ENCODE measurements around the gene ZBTB32. TPM values are rescaled to one million over a fixed set of nuclear protein-coding genes. Genes with fewer than 3 reads are reported as not detected.

ZBTB32 gene
- total RNA-seq, 1 donor from 2014 or later = not detected

- H3K36me3 Mint-ChIP-seq (ENCODE audit: low read depth, unreplicated experiment) = peaks cover 19% of the 10 kb centered on the region
Measured at GRCh38 chr19:35729021-35729420, 24.7 kb downstream of the ZBTB32 start.

GRCh38 chr19:35729763-35730162 is 25.4 kb downstream of the ZBTB32 start:
- no peak overlapping the region for H3K27ac ChIP-seq (ENCODE audit: low read depth, low read length)
- no peak overlapping the region for H3K4me2 ChIP-seq (ENCODE audit: low read length)
- FAIRE-seq = no peak
- no peaks in the 10 kb centered on the region for H3K4me1 ChIP-seq (ENCODE audit: insufficient read depth, low read length)
- Mint-ChIP-seq H3K9me3 (ENCODE audit: unreplicated experiment) (no peaks in the 10 kb centered on the region), H3K4me1 (ENCODE audit: low read depth, unreplicated experiment) (no peaks in the 10 kb centered on the region), H3K4me3 (ENCODE audit: unreplicated experiment) (no peak overlapping the region), H3K27me3 (ENCODE audit: low read depth, unreplicated experiment) (no peaks in the 10 kb centered on the region), H3K36me3 (ENCODE audit: low read depth, unreplicated experiment) (peaks cover 21% of the 10 kb centered on the region), H3K27ac (ENCODE audit: unreplicated experiment) (no peak overlapping the region)
- H4K20me1 ChIP-seq (ENCODE audit: insufficient read depth, low read length) = peaks cover 46% of the 10 kb centered on the region
- TF ChIP-seq EZH2 (IDR thresholded peaks at IDR 0.05; ENCODE audit: insufficient read depth, low read length) (no peak), CTCF (IDR thresholded peaks at IDR 0.05; ENCODE audit: insufficient read depth, low read depth, low read length) (no peak)
- no peaks in the 10 kb centered on the region for H3K9me3 ChIP-seq (ENCODE audit: insufficient read depth, low read depth, low read length)
- no peak overlapping the region for H2AFZ ChIP-seq (ENCODE audit: low read depth, low read length)
- no peaks in the 10 kb centered on the region for H3K27me3 ChIP-seq (ENCODE audit: insufficient read depth, low read length)
- no peaks in the 10 kb centered on the region for H3K79me2 ChIP-seq (ENCODE audit: insufficient read depth, low read length)
- H3K9ac ChIP-seq (ENCODE audit: low read length) = no peak overlapping the region
- no peak for DNase-seq (ENCODE audit: low read depth)
- H3K4me3 ChIP-seq (ENCODE audit: insufficient read depth, low read depth, low read length) = no peak overlapping the region
- peaks cover 39% of the 10 kb centered on the region for H3K36me3 ChIP-seq (ENCODE audit: insufficient read depth, low read length)

More at GRCh38 chr19:35729021-35729420, 24.7 kb downstream of the ZBTB32 start:
- Histone ChIP-seq H3K4me2 (ENCODE audit: low read length) (no peak overlapping the region), H3K9me3 (ENCODE audit: insufficient read depth, low read depth, low read length) (no peaks in the 10 kb centered on the region), H3K4me1 (ENCODE audit: insufficient read depth, low read length) (no peaks in the 10 kb centered on the region), H3K36me3 (ENCODE audit: insufficient read depth, low read length) (peaks cover 40% of the 10 kb centered on the region), H3K27ac (ENCODE audit: low read depth, low read length) (no peak overlapping the region), H2AFZ (ENCODE audit: low read depth, low read length) (no peak overlapping the region), H3K27me3 (ENCODE audit: insufficient read depth, low read length) (no peaks in the 10 kb centered on the region), H3K79me2 (ENCODE audit: insufficient read depth, low read length) (no peaks in the 10 kb centered on the region), H3K4me3 (ENCODE audit: insufficient read depth, low read depth, low read length) (no peak overlapping the region), H4K20me1 (ENCODE audit: insufficient read depth, low read length) (peaks cover 45% of the 10 kb centered on the region), H3K9ac (ENCODE audit: low read length) (no peak overlapping the region)
- Mint-ChIP-seq H3K9me3 (ENCODE audit: unreplicated experiment) (no peaks in the 10 kb centered on the region), H3K27ac (ENCODE audit: unreplicated experiment) (peak overlapping the region; percentile 41), H3K4me1 (ENCODE audit: low read depth, unreplicated experiment) (no peaks in the 10 kb centered on the region), H3K4me3 (ENCODE audit: unreplicated experiment) (peak overlapping the region; percentile 54), H3K27me3 (ENCODE audit: low read depth, unreplicated experiment) (no peaks in the 10 kb centered on the region)
- TF ChIP-seq EZH2 (IDR thresholded peaks at IDR 0.05; ENCODE audit: insufficient read depth, low read length) (no peak), CTCF (IDR thresholded peaks at IDR 0.05; ENCODE audit: insufficient read depth, low read depth, low read length) (no peak)
- FAIRE-seq (no peak), DNase-seq (ENCODE audit: low read depth) (no peak)

- DNase-seq (ENCODE audit: low read depth) (no peak), FAIRE-seq (no peak)
- H2AFZ ChIP-seq (ENCODE audit: low read depth, low read length) = no peak overlapping the region
- H3K4me3 Mint-ChIP-seq (ENCODE audit: unreplicated experiment) = no peak overlapping the region
- peaks cover 52% of the 10 kb centered on the region for H4K20me1 ChIP-seq (ENCODE audit: insufficient read depth, low read length)
- H3K9me3 Mint-ChIP-seq (ENCODE audit: unreplicated experiment) = no peaks in the 10 kb centered on the region
- peaks cover 33% of the 10 kb centered on the region for H3K36me3 ChIP-seq (ENCODE audit: insufficient read depth, low read length)
- TF ChIP-seq CTCF (IDR thresholded peaks at IDR 0.05; ENCODE audit: insufficient read depth, low read depth, low read length) (no peak), EZH2 (IDR thresholded peaks at IDR 0.05; ENCODE audit: insufficient read depth, low read length) (no peak)
- no peak overlapping the region for H3K4me2 ChIP-seq (ENCODE audit: low read length)
- H3K4me3 ChIP-seq (ENCODE audit: insufficient read depth, low read depth, low read length) = no peak overlapping the region
- no peaks in the 10 kb centered on the region for H3K4me1 ChIP-seq (ENCODE audit: insufficient read depth, low read length)
- no peaks in the 10 kb centered on the region for H3K9me3 ChIP-seq (ENCODE audit: insufficient read depth, low read depth, low read length)
- H3K36me3 Mint-ChIP-seq (ENCODE audit: low read depth, unreplicated experiment) = peaks cover 21% of the 10 kb centered on the region
- no peak overlapping the region for H3K9ac ChIP-seq (ENCODE audit: low read length)
- H3K27ac ChIP-seq (ENCODE audit: low read depth, low read length) = no peak overlapping the region
- no peaks in the 10 kb centered on the region for H3K27me3 Mint-ChIP-seq (ENCODE audit: low read depth, unreplicated experiment)
- no peak overlapping the region for H3K27ac Mint-ChIP-seq (ENCODE audit: unreplicated experiment)
- no peaks in the 10 kb centered on the region for H3K79me2 ChIP-seq (ENCODE audit: insufficient read depth, low read length)
- no peaks in the 10 kb centered on the region for H3K4me1 Mint-ChIP-seq (ENCODE audit: low read depth, unreplicated experiment)
- no peaks in the 10 kb centered on the region for H3K27me3 ChIP-seq (ENCODE audit: insufficient read depth, low read length)
Measured at GRCh38 chr19:35730326-35730725, 26.0 kb downstream of the ZBTB32 start.
